GM19324 (cell line): ENCODE results near the gene TUBA3E.
"Not testable (repeated sequence)": the region's sequence is repeated elsewhere in the genome, so short reads cannot be mapped to it uniquely, and the experiment has no call there.

Experiments
- ATAC-seq: cut with Tn5 transposase; IDR thresholded peaks from one replicate; pipeline ENCODE4 v1.9.1; 2021; ENCODE audit warnings: mild to moderate bottlenecking, moderate library complexity; ENCODE audit not compliant: unreplicated experiment, low FRiP score

TUBA3E gene

GRCh38 chr2:130150181-130151144, 47.8 kb downstream of the TUBA3E start:
- ATAC-seq, result no peak

GRCh38 chr2:130148515-130148914, 49.7 kb downstream of the TUBA3E start:
- not testable (repeated sequence) for ATAC-seq

DNA sequence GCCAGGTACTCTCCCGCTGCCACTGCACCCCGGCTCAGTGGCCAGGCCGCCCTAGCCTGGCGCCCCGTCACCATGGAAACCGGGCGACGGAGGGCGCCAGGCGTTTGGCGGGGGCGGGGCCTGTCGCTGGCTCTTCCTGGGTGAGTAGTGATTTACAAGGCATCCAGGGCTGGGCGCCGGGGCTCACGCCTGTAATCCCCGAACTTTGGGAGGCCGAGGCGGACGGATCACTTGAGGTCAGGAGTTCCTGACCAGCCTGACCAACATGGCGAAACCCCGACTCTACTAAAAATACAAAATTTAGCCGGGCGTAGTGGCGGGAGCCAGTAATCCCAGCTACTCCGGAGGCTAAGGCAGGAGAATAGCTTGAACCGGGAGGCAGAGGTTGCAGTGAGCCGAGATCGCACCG, 53.2 kb downstream of the TUBA3E start, which contains the start of gene CCDC74B:
CCDC74B (minus strand) TSS at position 107 of the 409 bp plus-strand sequence. CDS start 116 bp downstream, outside the sequence.
- ATAC-seq, result peak; percentile 95

DNA sequence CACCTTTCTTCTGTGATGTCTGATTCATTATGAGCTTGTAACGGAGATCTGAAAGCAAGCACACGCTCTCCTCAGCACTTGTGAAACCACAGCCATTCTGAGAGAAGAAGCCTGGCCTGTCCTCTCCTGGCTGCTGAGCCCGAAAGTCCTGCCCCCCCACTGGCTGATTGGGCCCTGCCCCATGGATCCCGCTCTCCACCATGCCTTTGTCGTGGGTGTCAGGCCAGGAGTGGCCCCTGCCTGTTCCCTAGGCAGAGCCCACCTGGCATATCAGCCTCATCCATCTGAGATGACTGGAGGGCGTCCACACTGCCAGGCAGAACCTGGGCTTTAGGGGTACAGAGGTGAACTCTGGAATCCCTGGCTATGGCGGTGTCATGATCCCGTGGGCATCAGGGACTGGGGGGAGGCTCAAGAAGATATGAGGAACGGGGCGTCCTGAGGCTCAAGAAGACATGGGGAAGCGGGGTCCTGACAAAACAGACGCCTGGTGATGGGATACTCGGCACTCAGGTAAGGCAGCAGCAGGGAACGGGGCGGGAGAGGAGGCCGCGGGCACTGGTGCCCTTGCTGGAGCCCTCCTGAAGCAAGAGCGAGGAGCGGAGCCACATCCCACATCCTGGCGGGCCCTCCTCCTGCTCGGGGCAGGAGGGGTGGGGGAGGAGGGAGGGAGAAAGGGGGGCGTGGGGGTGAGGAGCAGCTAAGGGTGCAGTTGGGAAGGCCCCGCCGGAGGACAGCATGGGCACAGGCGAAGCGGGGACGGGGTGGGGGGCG, 54.8 kb downstream of the TUBA3E start:
- not testable (repeated sequence) for ATAC-seq

- not testable (repeated sequence) for ATAC-seq
These were observed 55.6 kb downstream of the TUBA3E start for GRCh38 chr2:130142396-130143265.
